NOMO-1 treated with dmso at 0.1 percent for 144 hours (cell line): ENCODE data around the gene BCAS3.
"Not testable (repeated sequence)": the region's sequence is repeated elsewhere in the genome, so short reads cannot be mapped to it uniquely, and the experiment has no call there.

Experiments
- DNase-seq: peaks from one replicate; lab custom pipeline; 2025; ENCODE audit not compliant: unreplicated experiment; lab: John Stamatoyannopoulos, UW

Gene BCAS3

DNA sequence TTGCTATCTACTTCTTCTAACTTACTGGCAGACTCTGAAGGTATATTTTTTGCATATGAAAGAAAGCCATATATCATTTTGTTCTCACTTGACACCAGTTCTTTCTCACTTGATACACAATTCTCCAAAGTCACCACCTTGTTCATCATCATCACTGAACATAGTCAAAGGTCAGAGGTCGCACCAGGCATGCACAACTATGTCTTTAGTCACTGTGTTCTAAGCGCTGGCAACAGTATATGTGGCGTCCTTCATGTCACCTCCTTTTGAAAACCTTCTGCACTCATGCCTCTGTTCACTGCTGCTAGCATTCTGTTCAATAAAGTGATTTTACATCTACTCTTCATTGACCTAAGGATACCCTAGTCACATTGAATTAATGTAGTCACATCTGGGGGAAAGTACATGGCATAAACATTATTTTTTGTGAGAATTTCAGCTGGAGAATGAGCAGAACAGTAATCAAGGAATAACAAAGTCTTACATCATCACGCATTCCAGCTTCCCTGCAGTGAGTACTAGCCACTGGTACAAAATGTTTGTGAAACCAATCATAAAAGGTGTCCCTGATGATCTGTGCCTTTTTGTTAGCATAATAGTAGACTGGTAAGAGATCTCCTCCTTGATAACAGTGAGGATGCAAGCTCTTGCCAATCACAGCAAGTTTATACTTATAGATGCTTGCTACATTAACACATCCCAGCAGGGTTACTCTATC lies 754.1 kb downstream of the BCAS3 start:
- no peak for DNase-seq

DNA sequence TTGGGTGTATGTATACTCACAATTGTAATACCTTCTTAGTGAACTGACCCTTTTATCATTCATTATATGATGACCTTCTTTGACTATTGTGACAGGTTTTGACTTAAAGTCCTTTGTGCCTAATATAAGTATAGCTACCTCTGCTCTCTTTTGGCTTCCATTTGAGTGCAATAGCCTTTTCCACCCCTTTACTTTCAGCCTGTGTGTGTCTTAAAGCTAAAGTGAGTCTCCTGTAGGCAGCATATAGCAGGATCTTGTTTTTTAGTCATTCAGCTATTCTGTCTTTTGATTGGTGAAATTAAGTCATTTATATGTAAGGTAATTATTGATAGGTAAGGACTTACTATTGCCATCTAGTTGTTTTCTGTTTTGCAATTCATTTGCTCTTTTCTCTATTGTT lies 758.6 kb downstream of the BCAS3 start:
- DNase-seq, result no peak

DNA sequence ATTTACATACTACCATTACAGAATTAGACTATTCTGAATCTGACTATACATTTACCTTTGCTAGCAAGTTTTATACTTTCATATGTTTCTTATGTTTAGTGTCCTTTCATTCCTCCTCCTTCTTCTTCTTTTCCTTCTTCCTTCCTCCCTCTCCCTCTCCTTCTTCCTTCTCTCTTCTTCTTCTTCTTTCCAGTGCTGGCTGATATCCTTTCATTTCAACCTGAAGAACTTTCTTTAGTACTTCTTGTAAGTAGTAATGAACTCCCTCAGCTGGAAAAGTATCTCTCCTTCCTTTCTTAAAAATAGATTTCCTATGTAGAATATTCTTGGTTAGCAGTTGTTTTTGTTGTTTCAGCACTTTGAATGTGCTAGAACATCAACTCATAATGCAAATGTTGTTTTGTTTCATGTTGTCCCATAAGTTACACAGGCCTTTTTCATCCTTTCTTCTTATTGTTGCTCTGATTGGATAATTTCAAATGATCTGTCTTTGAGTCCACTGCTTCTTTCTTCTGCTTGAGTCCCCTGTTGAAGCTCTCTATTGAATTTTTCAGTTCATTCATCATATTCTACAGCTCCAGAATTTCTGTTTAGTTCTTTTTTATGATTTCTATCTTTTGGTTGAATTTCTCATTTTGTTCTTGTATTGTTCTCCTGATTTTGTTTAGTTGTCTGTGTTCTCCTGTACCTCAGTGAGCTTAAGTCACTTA lies 759.5 kb downstream of the BCAS3 start:
- DNase-seq, result no peak

DNA sequence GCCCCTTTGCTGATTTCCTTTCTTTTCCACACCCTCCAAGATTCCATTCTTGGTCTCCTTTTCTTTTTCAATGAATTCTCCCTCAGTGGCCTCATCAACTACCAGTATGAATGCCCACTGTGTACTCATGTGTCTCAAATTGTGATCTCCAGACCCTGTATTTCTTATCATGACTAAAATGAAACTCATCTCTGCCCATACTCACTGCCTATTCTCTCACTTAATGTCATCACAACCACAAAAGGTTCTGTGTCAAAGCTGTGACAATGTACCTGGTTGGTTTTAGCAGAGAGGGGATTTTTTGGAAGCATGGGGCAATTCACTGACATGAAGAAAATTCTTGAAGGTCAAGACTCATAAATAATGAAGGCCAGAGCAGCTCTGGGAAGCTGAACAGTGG lies 763.0 kb downstream of the BCAS3 start:
- DNase-seq, result no peak

DNA sequence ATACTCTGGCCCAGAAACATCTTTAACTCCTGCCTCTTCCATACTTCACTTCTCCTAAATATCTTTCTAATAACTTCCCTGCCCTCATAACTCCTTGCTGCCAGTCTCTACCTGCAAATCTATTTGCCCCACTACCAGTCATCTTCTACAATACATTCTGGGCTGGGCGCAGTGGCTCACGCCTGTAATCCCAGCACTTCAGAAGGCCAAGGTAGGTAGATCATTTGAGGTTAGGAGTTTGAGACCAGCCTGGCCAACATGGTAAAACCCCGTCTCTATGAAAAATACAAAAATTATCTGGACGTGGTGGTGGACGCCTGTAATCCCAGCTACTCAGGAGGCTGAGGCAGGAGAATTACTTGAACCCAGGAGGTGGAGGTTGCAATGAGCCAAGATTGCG lies 763.9 kb downstream of the BCAS3 start:
- not testable (repeated sequence) for DNase-seq

DNA sequence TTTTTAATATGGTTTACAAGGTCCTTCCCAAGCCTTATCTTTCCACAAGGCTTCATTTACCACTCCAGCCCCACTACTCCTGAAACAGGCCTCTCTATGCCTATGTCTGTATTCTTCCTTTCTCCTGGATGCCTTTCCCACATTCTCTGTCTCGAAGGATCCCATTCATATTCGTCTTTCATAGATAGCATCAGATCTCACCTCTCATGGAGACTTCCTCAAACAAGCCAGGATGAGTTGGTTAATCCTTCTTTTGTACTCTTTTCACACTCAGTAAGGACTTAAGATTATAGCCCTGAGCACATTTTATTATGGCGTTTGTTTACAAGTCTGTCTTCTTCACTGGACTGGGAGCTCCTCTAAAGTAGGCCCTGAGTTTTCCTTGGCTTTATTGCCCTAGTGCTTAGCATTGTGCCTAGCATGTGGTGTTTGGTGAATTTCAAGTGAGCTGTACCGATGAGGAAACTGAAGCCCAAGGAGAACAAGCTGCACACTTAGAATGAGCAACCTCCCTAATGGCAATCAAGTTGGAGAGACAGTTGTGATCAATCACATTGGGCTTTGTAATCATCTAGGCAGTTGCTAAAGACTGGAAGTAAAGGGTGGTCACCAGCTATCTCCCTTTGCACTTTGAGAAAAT lies 764.6 kb downstream of the BCAS3 start:
- DNase-seq, result no peak
